HCT116 (cell line): ENCODE measurements around the gene KCNH2. TPM values are rescaled to one million over a fixed set of nuclear protein-coding genes. Genes with fewer than 3 reads are reported as not detected.

ENCODE experiments used
- ATAC-seq: fragments of 200-7000 bp; cut with Tn5 transposase; 2 replicates; pipeline ENCODE4 v1.9.1; 2020; ENCODE audit warnings: mild to moderate bottlenecking, moderate library complexity
- BruUV-seq: library from RNA; stranded (reverse); fragments of 400-500 nt; replicated peaks from 2 replicates; lab custom pipeline; 2021; lab: Mats Ljungman, UMichigan
- CTCF ChIA-PET: fragments of 300-600 bp; sonication (Branson Sonifier 250); formaldehyde crosslinking; loops from one replicate; lab custom pipeline; 2021; ENCODE audit warnings: antibody characterized with exemption; lab: Charles Lee
- POLR2A ChIA-PET: fragments of 300-600, 350-600 bp; sonication (Branson Sonifier 250); formaldehyde crosslinking; loops from one replicate; lab custom pipeline; 2021; ENCODE audit warnings: antibody characterized with exemption; lab: Charles Lee
- RAD21 ChIA-PET, 2 experiments: fragments of 300-600 bp; sonication (Branson Sonifier 250); formaldehyde crosslinking; loops; one replicate each; lab custom pipeline; 2023; ENCODE audit warnings: low total read pairs in 2 of 2; ENCODE audit not compliant: uncharacterized antibody in 2 of 2, unreplicated experiment in 2 of 2, low non-redundant PET in 1 of 2; lab: Charles Lee
- DNase-seq: peaks from one replicate; pipeline ENCODE4 v3.0.0-alpha.2; 2010; ENCODE audit warnings: low read depth, low spot score
- H2AFZ ChIP-seq: fragments of 200-600 bp; shearing (Covaris generic), sonication (generic); 2 replicates; pipeline ENCODE4 v1.6.1; 2017; ENCODE audit warnings: low read depth, mixed run types, mixed read lengths, antibody characterized with exemption, low read length; ENCODE audit not compliant: poor library complexity, severe bottlenecking
- H3K27ac ChIP-seq: 2 replicates; pipeline ENCODE4 v1.5.1; 2012; ENCODE audit warnings: low read depth, low read length
- H3K27me3 ChIP-seq: fragments of 200-600 bp; sonication (generic); 2 replicates; pipeline ENCODE4 v1.6.1; 2016; ENCODE audit warnings: mixed run types, low read length, mixed read lengths; ENCODE audit not compliant: insufficient read depth
- H3K36me3 ChIP-seq, 2 experiments: fragments of 200-500 bp in 1 of 2; fragments of 200-600 bp in 1 of 2; sonication (Bioruptor generic) in 1 of 2; sonication (generic) in 1 of 2; 2 replicates each; pipeline versions ENCODE4 v1.5.1 to v1.6.1; 2014 to 2016; ENCODE audit warnings: low read length in 2 of 2, inconsistent platforms in 1 of 2, mixed read lengths in 1 of 2, mixed run types in 1 of 2; ENCODE audit not compliant: insufficient read depth in 2 of 2, control insufficient read depth in 1 of 2
- H3K4me1 ChIP-seq, 2 experiments: fragments of 200-600 bp in 1 of 2; sonication (generic) in 1 of 2; 2 replicates each; pipeline versions ENCODE4 v1.5.1 to v1.6.1; 2012 to 2017; ENCODE audit warnings: low read length in 2 of 2, inconsistent platforms in 1 of 2, mild to moderate bottlenecking in 1 of 2, mixed read lengths in 1 of 2, mixed run types in 1 of 2, moderate library complexity in 1 of 2; ENCODE audit not compliant: insufficient read depth in 2 of 2, control insufficient read depth in 1 of 2
- H3K4me2 ChIP-seq: fragments of 200-600 bp; sonication (generic); 2 replicates; pipeline ENCODE4 v1.6.1; 2017; ENCODE audit warnings: mixed run types, low read length, mixed read lengths
- H3K4me3 ChIP-seq, 2 experiments: fragments of 200-600 bp in 1 of 2; sonication (generic) in 1 of 2; replicated peaks in 1 of 2; 2 replicates each; pipeline ENCODE4 v1.5.1; 2011 to 2016; ENCODE audit warnings: low read length in 2 of 2, control low read depth in 1 of 2, low read depth in 1 of 2, mild to moderate bottlenecking in 1 of 2, mixed read lengths in 1 of 2, mixed run types in 1 of 2
- H3K79me2 ChIP-seq: fragments of 200-600 bp; sonication (generic); 2 replicates; pipeline ENCODE4 v1.6.1; 2017; ENCODE audit warnings: mild to moderate bottlenecking, mixed run types, low read length, moderate library complexity, mixed read lengths; ENCODE audit not compliant: insufficient read depth
- H3K9ac ChIP-seq: fragments of 200-600 bp; sonication (generic); 2 replicates; pipeline ENCODE4 v1.6.1; 2016; ENCODE audit warnings: low read length, mixed read lengths
- H3K9me2 ChIP-seq: fragments of 200-600 bp; sonication (generic), shearing (Covaris generic); 2 replicates; pipeline ENCODE4 v1.6.1; 2017; ENCODE audit warnings: mixed run types, mild to moderate bottlenecking, moderate library complexity; ENCODE audit not compliant: insufficient read depth
- H3K9me3 ChIP-seq, 2 experiments: fragments of 200-500 bp in 1 of 2; fragments of 200-600 bp in 1 of 2; sonication (Bioruptor generic) in 1 of 2; sonication (generic) in 1 of 2; 2 replicates each; pipeline ENCODE4 v1.6.1; 2014 to 2017; ENCODE audit warnings: low read length in 2 of 2, mixed read lengths in 2 of 2, inconsistent platforms in 1 of 2, low read depth in 1 of 2, mild to moderate bottlenecking in 1 of 2, mixed run types in 1 of 2, moderate library complexity in 1 of 2; ENCODE audit not compliant: control insufficient read depth in 1 of 2, insufficient read depth in 1 of 2
- H4K20me1 ChIP-seq: fragments of 200-600 bp; sonication (generic), shearing (Covaris generic); 2 replicates; pipeline ENCODE4 v1.6.1; 2017; ENCODE audit warnings: mixed run types, mild to moderate bottlenecking, moderate library complexity; ENCODE audit not compliant: insufficient read depth
- CTCF ChIP-seq, 3 experiments: fragments of 200-600 bp in 1 of 3; sonication (generic) in 1 of 3; IDR thresholded peaks in 2 of 3; conservative IDR thresholded peaks in 1 of 3; 2 replicates each; pipeline ENCODE4 v1.5.1; 2012 to 2017; ENCODE audit warnings: low read depth in 2 of 3, low read length in 2 of 3, antibody characterized with exemption in 1 of 3, borderline replicate concordance in 1 of 3, control low read depth in 1 of 3, mild to moderate bottlenecking in 1 of 3, mixed read lengths in 1 of 3, mixed run types in 1 of 3, moderate library complexity in 1 of 3; ENCODE audit not compliant: insufficient read depth in 1 of 3
- EGR1 ChIP-seq: IDR thresholded peaks from 2 replicates; pipeline ENCODE4 v1.6.1; 2012; ENCODE audit warnings: low read depth
- EZH2phosphoT487 ChIP-seq: fragments of 200-600 bp; IDR thresholded peaks from 2 replicates; pipeline ENCODE4 v1.6.1; 2018; ENCODE audit warnings: antibody characterized with exemption, borderline replicate concordance
- POLR2A ChIP-seq: IDR thresholded peaks from 2 replicates; pipeline ENCODE4 v1.7.0; 2011; ENCODE audit warnings: borderline replicate concordance; ENCODE audit not compliant: insufficient read depth, insufficient read length; ENCODE audit errors: extremely low read depth
- RAD21 ChIP-seq: IDR thresholded peaks from 2 replicates; pipeline ENCODE4 v1.6.1; 2012; ENCODE audit warnings: low read depth, mild to moderate bottlenecking
- SRF ChIP-seq: IDR thresholded peaks from 2 replicates; pipeline ENCODE4 v1.6.1; 2012; ENCODE audit warnings: low read depth
- YY1 ChIP-seq: IDR thresholded peaks from 2 replicates; pipeline ENCODE4 v1.6.1; 2011; ENCODE audit warnings: low read length, low read depth, moderate library complexity, mild to moderate bottlenecking; ENCODE audit not compliant: insufficient replicate concordance; ENCODE audit errors: extremely low read depth
- ZFX ChIP-seq: fragments of 450-650 bp; IDR thresholded peaks from 2 replicates; pipeline ENCODE4 v1.6.1; 2017
- intact Hi-C: fragments of 100-400 bp; cut with micrococcal nuclease; formaldehyde crosslinking; loops from 2 replicates; pipeline ENCODE4 v1.10.0; 2022
- total RNA-seq: library from RNA; stranded (reverse); gene quantifications from one replicate; pipeline ENCODE4 v1.2.1, GENCODE V29; 2021; ENCODE audit not compliant: unreplicated experiment

The KCNH2 gene
- total RNA-seq, 1 experiment from 2014 or later: 9.7 TPM

- Histone ChIP-seq H3K4me3 (no peak overlapping the region), H3K27me3 (no peaks in the 10 kb centered on the region), H3K9ac (no peak overlapping the region), H3K9me2 (no peaks in the 10 kb centered on the region), H3K36me3 (no peaks in the 10 kb centered on the region), H3K4me2 (peak overlapping the region; percentile 67; the same call in 1 of the 2 replicates), H4K20me1 (no peaks in the 10 kb centered on the region), H3K27ac (no peak overlapping the region), H3K79me2 (no peaks in the 10 kb centered on the region), H3K4me1 (peaks cover 20 to 27% of the 10 kb centered on the region in 2 experiments), H3K9me3 (no peaks in the 10 kb centered on the region), H2AFZ (no peak overlapping the region)
- peak; percentile 50 for ATAC-seq
- POLR2A ChIA-PET: no interaction called here
- RAD21 ChIA-PET: interaction anchor here in 1 of 2 experiments (0.6 to 1.4 kb wide), 3 partner anchors 43 to 117 kb away, joined by 3 to 4 read pairs (median 3); partner anchors contain the start of genes ABCB8 and TMUB1
- TF ChIP-seq YY1 (no peak), RAD21 (peak; percentile 67), CTCF (IDR thresholded peaks at IDR 0.05 in 2 of 3, conservative IDR thresholded peaks at IDR 0.05 in 1 of 3; ENCODE audit: borderline replicate concordance in 1 of 3, insufficient read depth in 1 of 3, low read depth in 2 of 3, low read length in 2 of 3) (peak; percentile 51 to 72 (median 52)), EGR1 (no peak), SRF (no peak), POLR2A (no peak), ZFX (no peak), EZH2phosphoT487 (no peak)
- no peak for DNase-seq
- CTCF ChIA-PET: interaction anchor here (0.7 kb wide), 1 partner anchor 15 kb away, joined by 3 read pairs; no protein-coding TSS in a partner anchor
- intact Hi-C loops: no loop called here
- no TSS peak for BruUV-seq
Measured at GRCh38 chr7:150966002-150966401, 12.1 kb downstream of the KCNH2 start.
